ENCODE results near the gene INIP.

INIP gene, protein sequence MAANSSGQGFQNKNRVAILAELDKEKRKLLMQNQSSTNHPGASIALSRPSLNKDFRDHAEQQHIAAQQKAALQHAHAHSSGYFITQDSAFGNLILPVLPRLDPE

DNA sequence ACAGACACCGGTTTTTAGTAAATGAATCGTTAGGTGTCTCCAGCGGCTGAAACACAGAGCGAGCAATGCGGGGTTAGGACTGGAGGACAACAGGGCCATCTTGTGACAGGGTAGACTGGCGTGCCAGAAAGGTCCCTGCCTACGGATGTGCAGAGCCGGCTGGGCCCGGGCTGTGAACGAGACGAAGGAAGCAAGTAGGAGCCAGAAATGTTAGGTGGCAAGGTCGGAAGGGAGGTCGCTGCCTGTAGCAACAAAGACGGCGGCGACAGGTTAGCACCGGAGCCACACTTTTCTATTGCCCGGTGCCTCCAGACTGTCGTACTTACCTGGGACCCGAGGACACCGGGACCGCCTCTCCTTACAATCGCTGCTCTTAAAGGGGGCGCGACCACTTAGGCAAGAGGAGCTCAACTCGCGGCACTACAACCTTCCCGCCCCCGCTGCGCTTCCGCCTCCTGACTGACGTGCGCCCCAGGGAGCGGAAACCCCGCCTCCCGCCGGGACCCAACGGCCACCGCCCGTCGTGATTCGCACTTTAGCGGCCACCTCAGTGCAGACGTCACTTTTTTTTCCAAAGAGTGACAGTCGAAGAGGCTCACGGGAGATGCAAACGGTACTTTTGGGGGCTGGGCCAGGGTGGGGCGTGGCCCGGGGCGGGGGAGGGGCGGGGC is at the start of gene INIP:
Gene INIP (minus strand): TSS at position 457 of the 671 bp plus-strand sequence. CDS start 1,632 bp downstream, outside the sequence.
- peak; percentile 97 for DNase-seq

DNA sequence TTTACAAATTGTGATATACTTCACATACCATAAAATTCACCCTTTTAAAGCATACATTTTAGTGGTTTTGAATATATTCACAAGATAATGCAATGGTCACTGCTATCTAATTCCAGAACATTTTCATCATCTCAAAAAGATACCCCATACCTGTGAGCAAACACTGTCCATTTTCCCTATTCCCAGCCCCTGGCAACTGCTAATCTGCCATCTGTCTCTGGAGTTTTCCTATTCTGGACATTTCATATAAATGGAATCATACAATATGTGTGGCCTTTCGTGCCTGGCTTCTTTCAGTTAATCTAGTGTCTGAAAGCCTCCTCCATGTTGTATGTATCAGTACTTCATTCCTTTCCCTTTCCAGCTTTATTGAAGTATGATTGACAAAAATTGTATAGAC is 47.4 kb upstream of the INIP start:
- no peak for DNase-seq

DNA sequence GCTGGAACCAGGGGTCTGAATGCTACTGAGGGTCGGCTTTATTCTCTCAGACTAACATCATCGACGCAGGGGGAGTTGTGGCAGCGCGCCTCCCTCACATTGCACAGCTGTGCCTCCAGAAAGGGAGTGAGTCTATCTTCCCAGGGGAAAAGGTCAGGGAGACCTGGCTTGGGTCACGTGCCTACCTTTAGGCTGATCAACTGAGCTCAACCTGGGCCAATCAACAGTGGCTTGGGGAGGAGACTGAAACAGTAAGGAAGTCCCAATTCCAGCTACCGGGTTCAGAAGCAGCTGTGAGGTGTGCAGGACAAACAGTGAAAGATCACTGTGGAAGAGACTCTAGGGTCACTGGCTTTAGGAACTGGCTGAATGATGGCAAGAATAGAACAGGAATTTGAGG is 46.9 kb upstream of the INIP start:
- no peak for DNase-seq

DNA sequence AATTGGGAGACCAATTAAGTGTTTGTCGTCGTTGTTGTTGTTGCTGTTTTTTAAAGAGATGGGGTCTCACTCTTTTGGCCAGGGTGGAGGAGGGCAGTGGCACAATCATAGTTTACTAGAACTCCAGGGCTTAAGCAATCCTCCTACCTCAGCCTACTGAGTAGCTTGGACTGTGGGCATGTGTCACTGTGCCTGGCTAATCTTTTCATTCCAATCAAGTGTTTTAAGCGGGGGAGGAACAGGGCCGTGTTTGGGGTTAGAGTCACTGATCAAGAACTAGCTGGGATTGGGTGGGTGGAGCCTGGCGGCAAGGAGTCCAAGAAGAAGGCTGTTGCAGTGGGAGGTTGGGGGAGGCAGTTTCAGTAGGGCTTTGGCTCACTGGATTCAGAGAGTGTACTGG is 46.4 kb upstream of the INIP start:
- DNase-seq: peak; percentile 25

DNA sequence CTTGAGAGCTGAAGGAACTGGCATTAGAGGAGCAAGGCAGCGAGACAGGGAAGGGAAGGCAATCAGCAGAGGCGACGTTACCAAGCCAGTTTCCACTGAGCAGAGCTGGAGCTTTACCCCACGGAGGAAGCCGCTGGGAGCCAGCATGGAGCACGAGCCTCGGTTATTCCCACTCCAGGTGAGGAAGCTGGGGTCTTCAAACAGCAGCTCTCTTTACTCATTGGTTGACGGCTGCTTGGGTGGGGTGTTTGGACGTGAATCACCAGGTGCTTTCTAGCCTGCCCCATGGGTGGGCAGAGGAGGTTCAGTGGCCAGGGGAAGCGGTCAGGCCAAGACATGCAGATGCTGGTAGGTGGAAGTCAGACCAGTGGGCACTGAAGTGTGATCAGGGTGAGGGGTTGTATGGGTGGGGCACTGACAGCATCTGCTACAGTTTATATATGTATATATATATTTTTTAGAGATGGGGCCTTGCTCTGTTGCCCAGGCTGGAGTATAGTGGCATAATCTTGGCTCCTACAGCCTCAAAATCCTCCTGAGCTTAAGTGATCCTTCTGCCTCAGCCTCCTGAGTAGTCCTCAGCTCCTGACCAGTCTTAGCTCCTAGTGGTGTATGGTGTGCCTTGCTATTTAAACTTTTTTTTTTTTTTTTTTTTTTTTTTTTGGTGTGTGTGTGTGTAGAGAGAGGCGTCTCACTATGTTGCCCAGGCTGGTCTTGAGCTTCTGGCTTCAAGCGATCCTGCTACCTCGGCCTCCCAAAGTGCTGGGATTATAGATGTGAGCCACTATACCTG is 45.0 kb upstream of the INIP start:
- DNase-seq: no peak

DNA sequence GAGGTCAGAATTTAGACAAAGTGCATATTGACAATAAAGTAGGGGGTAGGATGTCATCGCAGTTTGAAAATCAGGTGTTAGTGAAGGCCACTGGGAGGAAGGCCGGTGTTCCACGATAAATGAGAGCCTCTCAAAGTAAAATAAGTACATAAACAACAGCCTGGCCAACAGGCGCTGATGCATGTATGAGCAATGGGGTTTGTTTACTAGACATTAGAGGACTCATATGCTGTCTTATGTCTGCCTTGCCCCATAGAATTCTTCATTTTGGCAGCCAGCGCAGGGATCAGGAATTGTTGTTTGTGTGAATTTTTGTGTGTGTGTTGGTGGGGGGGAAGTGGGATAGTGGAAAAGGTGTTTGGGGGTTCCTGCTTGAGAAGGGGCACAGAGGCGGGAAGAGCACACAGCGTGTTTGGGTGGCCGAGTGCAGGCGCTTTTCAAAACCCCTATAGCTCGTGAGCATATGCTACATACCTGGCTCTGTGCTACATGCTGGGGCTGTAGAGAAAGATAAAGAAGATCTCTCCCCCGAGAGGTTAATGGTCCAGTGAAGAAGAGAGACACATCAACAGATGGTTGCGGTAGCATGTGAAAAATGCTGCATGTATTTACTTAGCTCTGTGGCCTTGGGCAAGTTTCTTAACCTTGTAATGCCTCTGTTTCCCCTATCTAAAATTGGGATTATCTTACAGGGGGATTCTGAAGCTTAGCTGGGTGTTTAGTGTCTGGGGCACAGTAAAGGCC is 44.2 kb upstream of the INIP start:
- no peak for DNase-seq

DNA sequence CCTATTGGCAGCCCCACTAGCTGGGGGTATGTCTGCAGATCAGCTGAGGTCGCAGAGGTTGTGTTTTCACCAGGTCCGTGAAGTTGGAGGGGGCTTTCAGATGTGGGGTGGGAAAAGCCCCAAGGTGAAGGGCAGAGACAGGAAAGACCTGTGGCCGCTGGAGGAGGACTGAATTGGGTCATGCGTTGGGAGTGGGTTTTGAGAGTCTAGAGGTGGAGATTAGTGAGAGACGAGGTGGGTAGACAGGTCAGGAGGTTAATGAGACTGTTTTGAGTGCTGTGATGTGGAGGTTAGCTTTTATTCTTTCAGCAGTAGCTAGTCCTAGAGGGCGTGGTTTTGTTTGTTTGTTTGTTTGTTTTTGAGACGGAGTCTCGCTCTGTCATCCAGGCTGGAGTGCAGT is 42.9 kb upstream of the INIP start:
- no peak for DNase-seq

DNA sequence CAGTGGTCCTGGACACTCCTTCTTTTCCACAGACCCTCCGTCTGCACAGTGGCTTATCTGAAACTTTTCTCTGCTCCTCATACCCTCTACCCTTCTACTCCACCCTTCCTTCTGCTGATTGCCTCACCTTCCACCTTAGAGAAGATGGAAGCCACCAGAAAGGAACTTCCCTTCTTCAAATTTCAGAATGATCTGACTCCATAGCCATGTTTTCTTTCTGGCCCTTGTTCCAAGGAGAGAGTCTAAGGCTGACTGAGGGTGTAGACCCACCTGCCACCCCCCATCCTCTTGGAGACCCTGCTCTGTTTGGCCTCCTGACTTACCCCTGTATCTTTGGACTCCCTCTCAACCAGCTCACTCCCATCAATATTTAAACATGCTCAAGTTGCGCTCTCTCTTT is 40.0 kb upstream of the INIP start:
- DNase-seq: no peak

DNA sequence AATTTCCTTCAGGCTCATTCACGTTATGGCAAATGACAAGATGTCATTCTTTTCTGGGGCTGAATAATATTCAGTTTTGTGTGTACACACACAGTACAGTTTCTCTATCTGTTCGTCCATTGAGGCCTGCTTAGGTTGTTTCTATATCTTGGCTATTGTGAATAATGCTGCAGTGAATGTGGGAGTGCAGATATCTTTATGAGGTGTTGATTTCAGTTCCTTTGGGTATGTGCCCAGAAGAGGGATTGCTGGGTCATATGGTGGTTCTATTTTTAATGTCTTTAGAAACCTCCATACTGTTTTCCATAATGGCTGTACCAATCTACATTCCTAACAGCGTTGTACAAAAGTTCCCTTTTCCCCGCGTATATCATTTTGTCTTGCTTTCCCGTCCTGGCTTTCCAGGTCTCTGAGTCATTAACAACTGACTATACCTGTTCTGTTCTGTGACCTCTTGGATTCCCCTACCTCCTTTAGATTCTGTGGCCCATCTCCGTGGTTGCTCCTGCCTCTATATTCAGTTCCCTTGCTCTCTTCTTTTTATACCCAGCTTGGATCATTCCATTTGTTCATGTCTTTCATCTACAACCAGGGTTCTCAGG is 39.5 kb upstream of the INIP start:
- DNase-seq: no peak

DNA sequence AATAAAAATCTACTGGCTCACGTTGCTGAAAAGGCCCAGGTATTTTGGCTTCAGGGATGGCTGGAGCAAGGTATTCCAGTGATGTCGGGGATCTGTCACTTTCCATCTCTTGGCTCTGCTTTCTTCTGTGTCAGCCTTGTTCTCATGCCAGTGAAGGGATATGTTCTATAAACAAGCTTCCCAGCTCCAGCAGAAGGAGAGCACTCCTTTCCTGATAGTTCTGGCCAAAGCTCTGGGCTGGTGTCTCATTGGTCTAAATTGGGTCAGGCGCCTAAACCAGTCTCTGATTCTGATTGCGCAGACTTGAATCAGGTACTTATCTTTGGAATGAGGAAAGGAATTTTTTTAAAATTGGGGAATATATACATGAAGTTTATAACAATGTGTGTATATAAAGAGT is 37.8 kb upstream of the INIP start:
- DNase-seq: no peak

DNA sequence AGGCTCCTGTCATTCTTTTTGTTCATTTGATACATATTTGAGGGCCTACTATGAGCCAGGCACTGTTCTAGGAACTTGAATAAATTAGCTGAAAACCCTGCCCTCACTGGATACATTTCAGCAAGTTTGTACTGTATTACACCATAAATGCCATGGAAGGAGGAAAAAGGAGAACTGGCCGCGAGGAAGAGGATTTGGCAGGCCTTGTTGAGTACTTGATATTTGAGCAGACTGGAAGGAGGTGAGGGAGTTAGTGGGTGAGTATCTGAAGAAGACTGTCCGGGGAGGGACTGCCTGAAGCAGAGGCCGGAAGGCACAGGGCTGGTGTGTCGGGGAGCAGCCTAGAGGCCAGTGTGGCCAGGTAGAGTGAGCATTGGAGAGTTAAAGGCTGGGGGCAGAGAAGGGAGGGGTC is 37.1 kb upstream of the INIP start:
- peak; percentile 83 for DNase-seq

DNA sequence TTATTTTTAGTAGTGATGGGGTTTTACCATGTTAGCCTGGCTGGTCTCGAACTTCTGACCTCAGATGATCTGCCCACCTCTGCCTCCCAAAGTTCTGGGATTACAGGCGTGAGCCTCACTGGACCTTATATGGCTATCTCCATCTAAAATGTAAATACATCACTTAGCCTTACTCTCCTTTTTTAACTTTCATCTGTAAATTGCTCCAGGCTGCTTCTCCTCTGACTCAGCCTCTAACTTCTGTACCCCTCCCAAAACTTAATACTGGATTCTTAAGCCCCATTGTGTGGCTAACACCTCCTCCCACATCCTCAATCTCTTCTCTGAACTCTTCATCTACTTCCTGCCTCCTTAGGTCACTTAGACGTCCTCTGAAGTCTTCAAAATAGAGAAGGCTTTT is 36.7 kb upstream of the INIP start:
- peak; percentile 79 for DNase-seq

DNA sequence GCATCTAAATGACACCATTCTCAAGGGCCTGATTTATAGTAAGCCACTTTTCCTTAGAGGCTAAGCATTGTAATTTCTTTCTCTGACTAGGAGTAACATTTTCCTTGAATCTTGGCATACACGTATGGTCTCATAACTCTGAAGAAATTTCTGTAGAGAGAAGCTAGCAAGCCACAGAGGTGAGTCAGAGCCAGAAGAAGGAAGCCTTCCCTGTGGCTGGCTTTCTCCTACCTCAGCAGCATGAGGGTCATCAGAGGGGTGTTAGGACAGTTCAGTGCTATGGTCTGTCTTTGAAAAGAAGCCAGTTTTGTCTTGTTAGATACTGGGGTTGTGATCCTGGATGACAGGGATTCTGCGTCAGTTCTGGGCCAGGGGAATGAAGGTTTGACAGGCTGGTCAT is 35.8 kb upstream of the INIP start:
- peak; percentile 52 for DNase-seq

DNA sequence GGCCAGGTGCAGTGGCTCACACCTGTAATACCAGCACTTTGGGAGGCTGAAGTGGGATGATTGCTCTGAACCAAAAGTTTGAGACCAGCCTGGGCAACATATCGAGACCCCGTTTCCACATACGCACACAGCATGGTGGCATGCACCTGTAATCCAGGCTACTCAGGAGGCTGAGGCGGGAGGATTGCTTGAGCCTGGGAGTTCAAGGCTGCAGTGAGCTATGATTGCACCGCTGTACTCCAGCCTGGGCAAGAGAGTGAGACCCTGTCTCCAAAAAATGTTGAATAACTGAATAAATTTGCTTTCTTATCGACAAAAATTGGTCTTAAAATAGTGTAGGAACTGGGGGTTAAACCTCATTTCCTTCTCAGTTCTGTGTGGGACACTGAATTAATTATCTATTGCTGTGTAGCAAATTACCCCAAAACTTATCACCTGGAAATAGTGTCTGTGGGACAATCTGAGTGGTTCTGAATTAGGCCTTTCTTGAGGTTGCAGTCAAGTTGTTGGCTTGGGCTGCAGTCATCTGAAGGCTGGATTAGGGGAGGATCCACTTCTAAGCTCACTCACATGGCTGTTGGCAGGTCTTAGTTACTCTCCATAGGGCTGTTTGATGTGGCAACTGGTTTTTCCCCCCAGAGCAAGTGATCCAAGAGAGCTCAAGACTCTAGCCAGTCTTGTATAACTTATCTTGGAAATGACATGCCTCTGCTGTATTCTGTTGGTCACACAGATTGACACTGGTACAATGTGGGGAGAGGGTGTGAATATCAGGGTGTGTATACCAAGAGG is 34.6 kb upstream of the INIP start:
- DNase-seq: peak; percentile 9

DNA sequence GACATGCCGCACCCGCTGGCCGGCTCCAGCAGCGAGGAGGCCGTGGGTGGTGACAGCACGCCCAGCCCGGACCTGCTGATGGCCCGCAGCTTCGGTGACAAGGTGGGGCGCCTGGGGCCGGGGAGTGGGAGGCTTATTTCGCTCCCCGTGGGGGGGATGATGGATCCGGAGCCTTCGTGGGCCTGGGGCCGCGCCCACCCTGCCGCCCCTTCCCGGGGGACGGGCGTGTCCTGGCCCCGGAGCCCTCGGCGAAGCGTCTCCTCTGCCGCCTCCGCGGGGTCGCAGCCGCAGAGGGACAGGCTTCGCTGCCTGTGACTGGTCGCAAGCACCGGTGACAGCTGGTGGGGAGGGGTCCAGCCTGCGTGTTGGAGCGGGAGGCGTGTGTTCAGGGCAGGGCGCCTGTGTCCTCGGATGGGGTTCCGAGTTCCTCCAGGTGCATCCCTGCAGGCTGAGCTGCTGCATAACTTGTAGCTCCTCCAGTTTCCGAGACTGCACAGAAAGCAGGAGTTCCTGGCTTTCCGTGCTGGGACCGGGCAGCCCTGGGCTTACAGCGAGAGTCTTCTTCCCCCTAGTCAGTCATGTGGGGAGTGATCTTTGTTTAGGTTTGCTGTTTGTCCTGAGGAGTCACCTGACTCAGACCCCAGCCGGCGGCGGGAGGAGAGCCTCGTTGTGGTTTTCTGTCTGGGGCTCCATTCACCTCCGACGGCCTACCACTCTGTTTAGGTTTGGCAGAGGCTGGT is 33.3 kb upstream of the INIP start:
- DNase-seq: peak; percentile 54

DNA sequence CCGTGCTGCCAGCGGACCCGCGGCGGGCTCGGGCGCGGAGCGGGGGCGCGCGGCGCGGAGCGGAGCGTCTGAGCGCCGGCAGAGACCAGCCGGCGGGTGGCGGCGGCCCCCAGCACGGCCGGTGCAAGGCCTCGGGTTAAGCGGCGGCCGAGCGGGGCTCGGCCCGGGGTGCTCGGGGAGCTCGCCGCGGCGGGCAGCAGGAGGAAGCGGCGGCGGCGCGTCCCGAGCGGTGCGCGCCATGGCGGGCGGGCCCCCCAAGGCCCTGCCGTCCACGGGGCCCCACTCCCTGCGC is 32.8 kb upstream of the INIP start:
- no peak for DNase-seq

DNA sequence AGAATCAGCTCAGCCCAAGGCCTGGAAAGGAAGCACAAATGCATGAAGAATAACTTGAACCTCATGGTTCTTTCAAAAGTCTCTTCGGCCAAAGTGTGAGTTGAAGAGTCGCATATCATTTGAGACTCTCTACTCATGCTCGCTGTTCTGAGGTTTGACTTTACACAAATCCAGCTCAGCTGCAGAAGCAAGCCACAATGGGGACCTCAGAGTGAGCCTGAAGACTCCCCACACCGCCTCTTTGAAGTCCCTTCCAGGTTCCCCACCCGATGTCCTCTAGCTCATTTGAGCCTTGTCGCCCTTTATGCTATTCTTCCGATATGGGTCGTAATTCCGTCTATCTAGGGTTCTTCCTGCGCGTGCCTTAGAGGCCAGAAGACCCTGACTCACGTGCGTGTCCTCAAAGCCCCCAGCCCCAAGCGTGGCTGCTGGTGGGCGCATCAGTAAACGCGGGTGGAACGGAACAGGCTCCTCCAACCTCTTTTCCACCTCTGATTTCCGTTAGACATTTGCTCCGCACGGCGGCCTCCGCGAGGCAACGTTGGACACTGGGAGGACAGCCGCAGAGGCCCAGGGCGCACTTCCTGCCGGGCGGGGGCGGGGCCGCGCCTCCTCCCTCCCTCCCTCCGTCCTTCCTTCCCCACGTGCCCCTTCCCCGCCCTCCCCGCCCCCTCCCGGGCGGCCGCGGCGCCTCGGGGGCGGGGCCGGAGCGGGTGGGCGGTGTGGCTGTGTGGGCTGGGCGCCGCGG is 32.3 kb upstream of the INIP start, which contains the start of gene SNX30:
Gene SNX30 (plus strand): TSS at position 745 of the 748 bp plus-strand sequence. CDS start 242 bp downstream, outside the sequence.
- peak; percentile 84 for DNase-seq

DNA sequence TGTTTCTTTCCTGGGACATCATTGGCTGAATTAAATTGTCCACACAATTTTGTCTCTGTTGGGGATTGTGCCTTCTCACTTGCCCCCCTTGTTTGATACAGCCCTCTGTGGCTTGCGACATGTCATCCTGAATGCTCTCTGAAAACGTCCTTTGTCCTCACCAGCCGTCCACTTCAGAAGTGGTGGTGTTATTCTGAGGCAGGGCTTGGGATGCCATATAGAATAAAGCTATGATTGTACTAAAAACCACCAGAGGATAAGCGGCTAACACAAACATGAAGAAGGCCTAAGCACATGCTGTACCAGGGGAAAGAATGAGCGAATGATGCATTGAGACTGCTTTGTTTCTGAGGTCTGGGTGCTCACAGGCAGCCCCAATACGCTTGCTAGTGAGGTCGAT is 29.2 kb upstream of the INIP start:
- DNase-seq: no peak

DNA sequence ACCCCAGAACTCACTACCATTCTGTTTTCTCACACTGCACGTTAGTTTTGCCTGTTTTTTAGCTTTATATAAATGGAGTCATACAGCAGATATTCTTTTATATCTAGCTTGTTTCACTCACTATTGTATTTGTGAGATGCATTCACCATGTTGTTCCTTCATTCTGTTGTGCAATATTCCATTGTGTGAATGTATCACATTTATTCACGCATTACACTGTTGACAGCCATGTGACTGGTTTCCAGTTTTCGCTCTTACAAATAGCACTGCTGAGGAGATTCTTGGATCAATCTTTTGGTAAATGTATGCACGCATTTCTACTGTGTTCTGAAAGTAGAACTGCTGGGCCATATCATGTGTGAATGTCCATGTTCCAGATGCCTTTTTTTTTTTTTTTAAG is 26.3 kb upstream of the INIP start:
- no peak for DNase-seq

DNA sequence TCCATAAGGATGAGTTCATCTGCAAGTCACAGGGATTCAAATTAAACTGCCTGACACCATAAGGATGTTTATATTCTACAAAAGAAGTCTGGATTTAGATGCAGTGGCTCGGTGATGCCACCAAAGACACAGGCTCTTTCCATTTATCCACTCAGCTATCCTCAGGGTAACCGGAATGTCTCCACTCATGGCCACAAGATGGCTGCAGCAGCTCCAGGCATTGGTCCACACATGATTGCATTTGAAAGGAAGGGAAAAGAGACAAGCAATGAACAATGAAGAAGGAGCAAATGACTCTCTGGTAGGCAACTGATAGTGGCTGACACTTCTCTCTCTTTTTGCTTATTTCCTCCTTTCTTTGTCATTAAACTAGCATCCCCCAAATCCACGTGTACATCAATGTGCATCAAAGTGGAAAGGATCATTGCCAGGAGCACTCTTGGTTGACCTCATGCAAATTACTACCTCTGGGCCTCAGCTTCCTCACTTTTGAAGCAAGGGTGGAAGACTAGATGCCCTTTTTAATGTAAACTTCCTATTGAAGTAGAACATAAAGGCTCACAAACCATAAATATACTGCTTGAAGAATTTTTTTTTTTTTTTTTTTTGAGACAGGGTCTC is 25.4 kb upstream of the INIP start:
- DNase-seq: no peak
